SK-MEL-5 (cell line): ENCODE results near the gene ULBP2. TPM values are rescaled to one million over a fixed set of nuclear protein-coding genes. Genes with fewer than 3 reads are reported as not detected.
"Not testable (repeated sequence)": the region's sequence is repeated elsewhere in the genome, so short reads cannot be mapped to it uniquely, and the experiment has no call there.

Experiments
- DNase-seq: peaks from one replicate; pipeline ENCODE4 v3.0.0-alpha.2; 2016; ENCODE audit warnings: low read depth, low spot score
- in situ Hi-C: cut with HindIII; loops from 2 replicates; pipeline ENCODE4 v1.10.0; 2016; ENCODE audit warnings: low sequenced_read_pairs, high pct_unique_total_duplicates, low pct_unique_long_range_greater_than_20kb
- total RNA-seq: library from RNA; depleted of rRNA; stranded (reverse); fragments of >200 nt; shearing (Covaris generic); gene quantifications from 2 replicates; pipeline ENCODE4 v1.2.3, GENCODE V29; 2014

Gene ULBP2
- total RNA-seq, 1 experiment from 2014 or later, result 0.37 TPM

DNA sequence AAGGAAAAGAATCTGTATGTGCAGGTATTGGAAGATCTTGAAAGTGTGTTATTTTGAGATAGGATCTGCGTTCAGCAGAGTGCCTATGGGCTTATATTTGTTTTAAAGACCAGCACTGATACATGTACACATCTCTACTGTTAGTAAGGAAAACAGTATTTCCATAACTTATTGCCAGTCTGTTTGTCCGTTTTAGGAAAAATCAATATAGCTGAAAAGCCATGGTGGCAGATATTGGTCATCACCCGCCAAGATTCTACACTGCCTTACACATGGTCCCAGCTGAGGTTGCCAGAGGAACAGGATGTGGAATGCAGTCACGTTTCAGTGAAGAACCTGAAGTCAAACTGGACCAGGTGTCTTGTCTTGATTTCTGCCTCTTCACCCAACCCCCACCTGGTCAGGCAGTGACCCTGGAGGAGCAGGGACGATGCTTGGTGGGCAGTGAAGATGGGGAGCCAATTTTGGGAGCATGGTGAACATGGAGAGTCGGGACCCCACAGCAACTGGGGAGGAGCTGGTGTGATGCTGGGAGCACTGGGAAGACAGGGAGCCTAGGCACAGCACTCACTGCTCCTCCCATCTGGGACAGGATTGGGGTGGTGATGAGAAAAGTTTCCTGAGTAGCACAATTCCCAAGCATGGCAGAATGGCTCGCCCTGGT is 14.0 kb downstream of the ULBP2 start:
- DNase-seq, in situ Hi-C loops: not testable (repeated sequence)

DNA sequence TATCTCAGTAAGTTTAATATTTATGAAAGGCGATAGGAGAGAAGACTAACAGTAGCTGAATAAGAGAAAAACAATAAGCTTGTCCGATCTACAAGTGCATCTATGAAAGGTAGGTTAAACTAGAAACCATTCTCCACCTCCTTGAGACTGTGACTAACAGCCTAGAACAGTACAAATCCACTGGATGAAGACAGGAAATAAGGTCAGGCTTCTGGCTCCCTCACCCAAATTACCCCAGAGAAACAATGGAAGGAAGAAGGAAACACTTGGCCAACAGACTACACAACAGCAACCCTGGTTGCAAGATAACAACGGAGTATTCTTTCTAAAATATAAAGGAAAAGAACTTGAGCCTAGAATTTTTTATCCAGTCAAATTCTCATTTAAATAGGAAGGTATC is 16.3 kb downstream of the ULBP2 start:
- DNase-seq, in situ Hi-C loops: not testable (repeated sequence)

DNA sequence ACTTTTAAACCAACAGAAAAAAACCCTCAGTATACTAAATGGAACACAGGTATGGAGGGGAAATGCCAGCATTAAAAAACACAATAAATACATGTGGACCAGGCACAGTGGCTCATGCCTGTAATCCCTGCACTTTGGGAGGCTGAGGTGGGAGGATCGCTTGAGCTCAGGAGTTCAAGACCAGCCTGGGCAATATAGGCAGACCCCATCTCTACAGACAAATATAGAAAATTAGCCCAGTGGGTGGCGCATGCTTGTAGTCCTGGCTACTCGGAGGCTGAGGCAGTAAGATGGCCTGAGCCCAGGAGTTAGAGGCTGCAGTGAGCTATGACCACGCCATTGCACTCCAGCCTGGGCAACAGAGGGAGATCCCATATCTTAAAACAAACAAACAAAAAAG is 18.0 kb downstream of the ULBP2 start:
- DNase-seq, in situ Hi-C loops: not testable (repeated sequence)

DNA sequence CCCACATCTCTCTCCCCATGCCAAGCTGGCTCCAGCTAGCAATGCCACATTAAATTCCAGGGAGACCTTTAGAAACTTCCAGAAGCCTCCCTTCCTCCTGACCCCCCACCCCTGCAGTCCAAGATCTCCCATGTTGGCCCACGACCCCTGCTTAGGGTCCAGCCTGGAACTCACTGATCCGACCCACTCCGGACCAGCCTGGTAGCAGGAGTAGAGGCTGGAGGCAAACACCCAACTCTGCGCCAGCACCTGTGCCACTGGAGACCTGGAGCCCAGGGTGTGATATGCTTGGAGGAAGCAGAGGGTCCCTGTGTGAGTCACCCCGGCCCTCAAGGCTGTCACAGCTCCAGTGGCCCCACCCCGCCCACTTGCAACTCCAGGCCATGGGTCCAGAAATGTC is 18.7 kb downstream of the ULBP2 start:
- in situ Hi-C loops, result no loop called here
- no peak for DNase-seq

DNA sequence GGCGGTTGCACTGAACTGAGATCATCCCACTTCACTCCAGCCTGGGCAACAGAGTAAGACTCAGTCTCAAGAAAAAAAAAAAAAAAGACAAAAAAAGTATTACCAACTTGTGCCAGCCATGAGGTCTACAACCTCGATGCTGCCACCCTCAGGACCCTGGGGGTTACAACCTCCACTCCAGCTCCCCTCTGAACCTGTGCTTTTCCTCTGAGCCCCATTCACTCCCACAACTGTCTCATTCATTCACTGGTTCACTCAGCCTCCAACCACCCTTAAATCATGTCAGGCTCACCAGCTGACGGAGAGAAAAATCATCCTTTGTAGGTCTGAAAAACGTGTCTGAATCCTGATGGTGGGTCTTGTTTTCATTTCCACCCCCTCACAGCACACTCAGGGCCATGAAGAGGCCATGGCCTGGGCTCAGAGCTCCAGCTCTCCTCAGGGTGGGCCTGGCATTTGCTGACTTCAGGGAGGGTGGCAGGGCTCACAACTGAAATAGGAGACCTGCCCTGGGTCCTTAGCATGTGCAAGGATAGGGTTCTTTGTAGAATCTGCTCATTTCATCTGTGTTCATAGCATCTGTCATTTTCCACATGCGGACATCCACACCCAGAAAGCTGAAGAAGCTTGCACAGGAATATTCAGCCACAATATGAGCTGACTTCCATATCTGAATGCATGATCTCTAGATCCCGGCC is 20.1 kb downstream of the ULBP2 start:
- DNase-seq, result peak; percentile 60
- in situ Hi-C loops, result no loop called here

DNA sequence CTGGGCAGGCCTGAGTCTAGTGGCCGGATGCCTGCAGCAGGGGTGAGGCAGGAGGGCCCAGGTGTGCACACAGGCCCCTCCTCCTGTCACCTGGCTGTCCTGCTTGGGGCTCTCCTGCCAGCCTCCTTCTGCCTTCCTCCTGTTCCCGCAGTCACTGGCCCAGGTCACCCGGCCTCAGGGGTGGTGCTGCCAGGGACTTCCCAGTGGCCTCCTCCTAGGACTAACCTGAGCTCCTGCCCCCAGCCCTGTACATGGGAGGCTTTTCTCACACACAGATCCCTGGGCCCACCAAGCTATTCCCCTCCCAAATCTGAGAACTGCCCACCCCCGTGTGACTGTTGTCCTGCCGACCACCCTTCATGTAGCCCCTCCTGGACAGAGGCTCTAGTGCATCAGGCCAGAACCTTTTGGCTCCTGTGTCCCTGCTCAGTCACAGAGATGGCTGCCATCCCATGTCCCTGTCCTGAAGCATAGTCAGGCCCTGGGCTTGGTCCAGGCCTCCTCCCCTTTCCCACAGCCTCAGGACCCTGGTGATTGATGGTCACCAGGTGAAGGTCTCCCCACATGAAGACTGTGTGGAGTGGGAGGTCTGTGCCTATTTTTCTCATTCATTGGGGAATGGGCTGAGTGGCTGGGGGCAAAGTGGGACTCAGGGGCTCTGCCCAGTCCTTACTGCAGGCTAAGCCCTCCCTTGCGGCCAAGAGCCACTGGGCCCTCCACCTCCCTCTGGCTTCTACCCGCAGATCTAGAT is 20.8 kb downstream of the ULBP2 start:
- in situ Hi-C loops, result no loop called here
- DNase-seq, result no peak

DNA sequence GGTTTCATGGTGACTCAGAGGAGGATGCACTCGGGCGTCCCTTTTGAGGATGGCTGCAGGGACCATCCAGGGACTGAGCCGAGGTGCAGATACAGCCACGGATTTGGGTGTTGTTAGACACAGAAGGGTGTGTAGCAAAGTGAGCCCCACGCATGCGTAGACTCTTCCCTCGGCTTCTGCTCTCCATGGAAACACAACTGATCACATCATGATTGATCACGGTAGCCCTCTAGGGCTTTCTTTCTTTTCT is 21.3 kb downstream of the ULBP2 start:
- in situ Hi-C loops, result no loop called here
- DNase-seq, result no peak

DNA sequence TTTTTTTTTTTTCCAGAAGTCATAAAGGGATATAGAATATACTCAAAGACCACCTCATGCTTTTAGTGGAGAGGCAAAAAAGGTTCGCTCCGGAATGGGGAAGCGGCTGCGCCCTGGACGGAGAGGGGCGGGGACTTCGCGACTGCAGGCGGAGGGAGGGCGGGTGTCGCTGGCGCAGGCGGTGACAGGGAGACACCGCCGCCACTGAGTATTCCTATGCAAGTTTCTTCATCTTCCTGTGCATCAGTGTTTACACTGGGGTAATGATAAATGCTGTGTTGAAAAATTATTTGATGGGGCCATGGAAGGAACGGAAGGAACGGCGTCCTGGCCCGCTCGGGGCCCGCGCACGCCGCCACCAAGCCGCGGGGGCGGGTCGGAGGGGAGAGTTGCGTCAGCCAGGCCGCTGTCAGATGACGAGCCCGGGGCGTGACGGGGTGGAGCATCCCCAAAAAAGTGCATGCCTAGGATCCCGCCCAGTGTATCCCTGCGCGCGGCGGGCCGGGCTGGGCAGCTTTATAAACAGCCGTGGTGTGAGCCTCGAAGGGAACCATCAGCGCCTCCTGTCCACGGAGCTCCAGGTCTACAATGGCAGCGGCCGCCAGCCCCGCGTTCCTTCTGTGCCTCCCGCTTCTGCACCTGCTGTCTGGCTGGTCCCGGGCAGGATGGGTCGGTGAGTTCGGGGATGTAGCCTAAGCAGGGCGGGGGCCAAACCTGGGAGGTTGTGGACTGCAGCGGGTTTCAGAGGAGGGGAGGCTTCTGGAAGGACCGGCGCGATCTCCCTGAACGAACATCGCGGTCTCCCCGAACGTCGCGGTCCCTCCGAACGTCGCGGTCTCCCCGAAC is 21.9 kb downstream of the ULBP2 start, which contains the start of gene ULBP1:
Gene ULBP1 (plus strand): TSS at position 482 of the 846 bp plus-strand sequence. CDS start 107 bp downstream, at position 589.
- in situ Hi-C loops, result no loop called here
- no peak for DNase-seq

DNA sequence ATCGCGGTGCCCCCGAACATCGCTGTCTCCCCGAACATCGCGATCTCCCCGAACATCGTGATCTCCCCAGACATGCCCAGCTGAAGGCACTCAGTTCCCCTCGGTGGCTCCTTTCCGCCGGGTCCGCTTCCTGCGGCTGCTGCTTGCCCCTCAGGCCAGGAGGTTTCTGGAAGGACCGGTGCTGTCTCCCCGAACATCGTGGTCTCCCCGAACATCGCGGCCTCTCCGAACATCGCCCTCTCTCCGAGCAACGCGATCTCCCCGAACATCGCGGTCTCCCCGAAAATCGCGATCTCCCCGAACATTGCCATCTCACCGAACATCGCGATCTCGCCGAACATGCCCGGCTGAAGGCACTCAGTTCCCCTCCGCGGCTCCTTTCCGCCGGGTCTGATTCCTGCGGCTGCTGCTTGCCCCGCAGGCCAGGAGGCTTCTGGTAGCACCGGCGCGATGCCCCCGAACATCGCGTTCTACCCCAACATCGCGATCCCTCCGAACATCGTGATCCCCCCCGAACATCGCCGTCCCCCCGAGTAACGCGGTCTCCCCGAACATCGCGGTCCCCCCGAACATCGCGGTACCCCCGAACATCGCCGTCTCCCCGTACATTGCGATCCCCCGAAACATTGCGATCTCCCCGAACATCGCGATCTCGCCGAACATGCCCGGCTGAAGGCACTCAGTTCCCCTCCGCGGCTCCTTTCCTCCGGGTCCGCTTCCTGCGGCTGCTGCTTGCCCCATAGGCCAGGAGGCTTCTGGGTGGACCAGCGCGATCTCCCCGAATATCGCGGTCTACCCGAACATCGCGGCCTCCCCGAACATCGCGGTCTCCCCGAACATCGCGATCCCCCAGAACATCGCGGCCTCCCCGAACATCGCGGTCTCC is 22.7 kb downstream of the ULBP2 start:
- no peak for DNase-seq
- in situ Hi-C loops, result no loop called here

DNA sequence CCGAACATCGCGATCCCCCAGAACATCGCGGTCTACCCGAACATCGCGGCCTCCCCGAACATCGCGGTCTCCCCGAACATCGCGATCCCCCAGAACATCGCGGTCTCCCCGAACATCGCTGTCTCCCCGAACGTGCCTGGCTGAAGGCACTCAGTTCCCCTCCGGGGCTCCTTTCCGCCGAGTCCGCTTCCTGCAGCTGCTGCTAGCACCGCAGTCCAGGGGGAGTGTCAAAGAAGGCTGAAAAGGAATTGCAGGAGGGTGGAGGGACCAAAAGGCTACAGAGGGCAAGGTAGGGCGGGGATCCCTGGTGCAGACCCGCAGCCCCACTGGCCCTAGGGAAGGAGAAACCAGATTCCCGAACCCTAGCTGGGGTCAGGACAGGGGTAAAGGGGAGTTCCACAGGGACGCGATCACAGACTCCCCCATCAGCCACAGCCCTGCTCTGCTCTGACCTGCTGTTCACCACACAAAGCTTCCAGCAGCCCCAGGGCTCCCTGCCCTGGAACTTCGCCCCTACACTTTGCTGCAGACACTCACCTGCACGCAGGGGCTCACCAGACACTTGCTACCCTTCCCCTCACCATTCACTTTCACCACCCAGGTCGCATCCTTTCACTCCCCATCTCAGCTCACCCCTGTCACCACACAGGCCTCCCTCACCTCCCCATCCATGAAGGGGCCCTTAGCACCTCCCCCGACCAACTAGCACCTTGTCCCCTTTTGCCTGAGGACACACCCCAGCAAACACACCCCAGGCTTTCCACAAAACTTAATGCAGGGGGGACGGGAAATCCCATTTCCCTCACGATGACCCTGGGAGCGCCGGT is 23.6 kb downstream of the ULBP2 start:
- DNase-seq, result no peak
- in situ Hi-C loops, result no loop called here

DNA sequence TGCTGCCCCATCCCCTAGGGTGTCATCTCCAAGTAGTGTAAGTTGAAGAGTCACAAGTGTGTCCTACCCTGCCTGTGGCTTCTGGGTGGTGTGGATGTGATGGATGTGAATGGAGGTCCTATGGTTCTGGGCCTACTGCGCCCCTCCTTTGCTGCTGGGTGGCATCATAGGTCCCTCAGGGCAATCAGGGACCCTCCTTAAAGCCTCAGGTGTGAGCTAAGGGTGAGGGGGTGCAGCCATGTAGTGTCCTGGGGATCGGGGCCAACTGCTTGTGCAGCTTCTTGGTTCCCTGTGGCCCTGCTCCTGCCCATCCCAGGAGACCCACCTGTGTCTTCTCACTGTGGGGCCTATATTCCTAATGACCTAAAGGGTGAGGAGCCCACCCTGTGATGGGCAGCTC is 24.5 kb downstream of the ULBP2 start:
- DNase-seq, in situ Hi-C loops: not testable (repeated sequence)

DNA sequence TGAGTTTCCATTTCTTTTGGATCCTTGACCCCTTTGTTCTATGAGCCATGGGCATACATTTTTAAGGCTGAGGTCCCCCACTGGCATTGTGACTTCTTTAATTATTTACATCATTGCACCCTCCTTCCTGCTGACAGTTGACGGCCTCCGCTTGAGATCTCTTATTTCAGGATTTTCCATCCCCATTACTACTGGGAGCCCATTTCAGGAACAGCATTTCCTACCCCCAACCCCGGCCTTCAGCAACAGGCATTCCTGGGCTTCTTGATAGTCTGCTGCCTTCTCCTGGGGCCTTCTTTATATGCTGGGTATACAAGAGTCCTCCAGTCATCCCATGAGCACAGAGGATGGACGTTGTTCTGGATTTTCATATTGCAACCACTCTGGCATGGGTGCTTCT is 25.8 kb downstream of the ULBP2 start:
- no peak for DNase-seq
- in situ Hi-C loops, result no loop called here

DNA sequence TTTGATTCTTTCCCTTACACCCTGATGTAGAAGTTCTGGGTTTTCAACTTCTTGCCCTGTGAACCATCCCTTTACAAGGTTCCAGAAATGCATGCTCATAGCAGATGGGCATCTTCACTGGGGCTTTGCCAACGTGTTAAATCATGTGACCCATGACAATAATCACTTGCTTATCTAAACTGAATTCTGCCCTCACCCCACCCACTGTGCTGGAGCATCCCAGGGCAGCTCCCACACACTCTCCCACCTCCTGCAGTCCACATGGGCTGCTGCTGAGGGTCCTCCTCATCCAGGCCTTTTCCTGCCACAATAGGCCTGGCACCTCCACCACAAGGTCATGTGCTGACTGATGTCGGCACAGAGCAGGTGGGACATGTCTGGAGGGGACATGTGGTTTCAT is 26.2 kb downstream of the ULBP2 start:
- in situ Hi-C loops, result not testable (repeated sequence)

DNA sequence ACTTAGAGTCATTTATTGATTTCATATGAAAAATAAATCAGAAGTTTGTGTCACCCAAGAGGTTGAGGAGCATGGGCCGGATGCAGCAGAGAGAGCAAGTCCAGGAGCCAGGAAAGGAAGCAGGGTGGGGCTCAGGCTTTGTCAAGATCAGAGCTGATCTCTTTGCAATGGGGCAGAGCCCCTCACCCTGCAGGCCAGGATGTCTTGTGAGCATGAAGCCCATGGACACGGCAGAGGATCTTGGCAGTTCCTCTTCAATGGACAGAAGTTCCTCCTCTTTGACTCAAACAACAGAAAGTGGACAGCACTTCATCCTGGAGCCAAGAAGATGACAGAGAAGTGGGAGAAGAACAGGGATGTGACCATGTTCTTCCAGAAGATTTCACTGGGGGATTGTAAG is 27.1 kb downstream of the ULBP2 start:
- DNase-seq, in situ Hi-C loops: not testable (repeated sequence)

More for the DNA sequence above, 26.2 kb downstream of the ULBP2 start:
- not testable (repeated sequence) for DNase-seq

DNA sequence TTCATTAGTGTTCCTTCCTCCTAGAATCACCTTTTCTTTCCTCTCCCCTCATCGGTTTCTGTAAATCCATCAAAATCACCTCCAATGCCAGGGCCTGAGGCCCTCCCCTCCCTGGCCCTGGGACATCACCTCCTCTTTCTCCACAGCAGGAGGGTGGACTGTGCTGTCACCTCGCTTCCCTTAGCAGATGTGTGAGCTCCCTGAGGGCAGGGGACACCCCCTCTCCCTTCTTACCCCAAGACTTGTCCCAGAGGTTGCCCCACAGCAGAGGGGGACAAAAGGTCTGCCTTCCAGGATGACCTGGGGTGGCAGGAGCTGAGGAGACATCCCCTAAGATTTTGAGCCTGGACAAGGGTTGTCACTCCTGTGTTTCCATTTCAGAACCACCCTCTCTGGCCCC is 27.8 kb downstream of the ULBP2 start:
- in situ Hi-C loops, result no loop called here
- no peak for DNase-seq

DNA sequence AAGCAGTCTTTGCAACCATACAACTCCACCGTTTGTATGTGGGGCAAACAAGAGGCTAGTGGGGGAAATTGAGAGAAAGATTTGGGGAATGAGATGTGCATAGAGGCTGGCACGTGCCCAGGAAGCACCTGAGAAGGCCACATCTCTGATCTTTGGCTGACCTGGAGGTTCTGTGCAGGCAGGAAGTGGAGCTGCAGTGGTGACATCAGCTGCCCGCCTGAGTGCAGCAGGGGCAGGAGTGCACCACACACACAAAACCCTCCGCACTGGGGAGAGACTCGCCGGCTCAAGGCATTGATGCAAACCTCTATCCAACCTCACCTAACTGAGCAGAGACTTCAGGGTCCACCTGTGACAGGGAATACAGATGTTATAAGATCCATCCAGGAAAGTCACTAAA is 32.6 kb downstream of the ULBP2 start:
- DNase-seq, in situ Hi-C loops: not testable (repeated sequence)
